ENCODE data around the gene VGLL4.
"Not testable (repeated sequence)": the region's sequence is repeated elsewhere in the genome, so short reads cannot be mapped to it uniquely, and the experiment has no call there.

VGLL4 gene

DNA sequence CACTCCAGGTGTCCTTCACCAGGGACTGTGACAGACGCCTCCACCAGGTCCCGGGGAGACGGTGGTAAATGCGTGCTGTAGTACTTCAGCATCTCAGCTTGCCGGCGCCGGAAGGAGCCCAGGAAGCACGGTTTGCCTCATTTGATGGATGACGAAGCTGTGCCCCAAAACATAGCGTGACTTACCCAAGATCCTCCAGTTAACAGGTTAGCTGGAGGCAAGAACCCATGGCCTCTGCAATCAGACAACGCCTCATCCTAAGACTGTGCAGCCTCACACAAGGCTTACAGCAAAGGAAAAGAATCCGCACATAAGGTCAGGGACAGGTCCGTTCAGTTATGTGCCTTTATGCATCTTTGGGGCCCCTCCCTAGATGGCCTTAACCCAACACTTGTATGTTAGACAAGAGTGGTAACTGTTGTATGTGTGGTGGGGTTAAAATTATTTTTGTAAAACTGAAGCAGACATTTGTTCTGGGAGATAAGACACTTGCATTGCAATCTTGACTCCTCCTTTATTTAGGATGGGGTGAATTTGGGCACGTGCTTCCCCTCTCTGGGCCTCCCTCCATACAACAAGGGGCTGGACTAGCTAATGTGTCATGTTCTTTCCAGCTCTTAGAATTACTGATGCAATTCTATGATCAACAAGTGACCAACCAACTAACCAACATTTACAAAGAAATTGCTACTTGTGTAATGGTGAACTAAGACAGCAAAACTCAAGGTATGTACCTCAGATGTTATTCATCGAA is 39.4 kb downstream of the VGLL4 start:
- no peak for DNase-seq

DNA sequence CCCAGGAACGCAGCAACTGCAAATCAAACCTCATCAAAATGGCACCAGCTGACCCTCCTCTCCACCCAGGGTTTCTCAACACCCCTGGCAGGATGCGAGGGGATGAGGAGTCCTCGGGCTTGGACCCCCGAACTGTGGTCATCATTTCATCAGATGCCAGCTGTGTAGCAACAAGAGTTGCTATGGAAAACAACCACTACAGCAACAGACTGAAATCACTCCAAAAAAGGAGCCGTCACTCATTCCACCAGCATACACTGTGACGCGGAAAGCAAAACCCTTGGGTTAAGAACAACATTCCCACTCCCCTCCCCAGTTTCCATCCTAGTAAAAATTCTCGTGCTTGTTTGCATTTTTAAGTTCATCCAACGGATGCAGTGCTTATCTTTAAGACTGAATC is 40.1 kb downstream of the VGLL4 start:
- no peak for DNase-seq

DNA sequence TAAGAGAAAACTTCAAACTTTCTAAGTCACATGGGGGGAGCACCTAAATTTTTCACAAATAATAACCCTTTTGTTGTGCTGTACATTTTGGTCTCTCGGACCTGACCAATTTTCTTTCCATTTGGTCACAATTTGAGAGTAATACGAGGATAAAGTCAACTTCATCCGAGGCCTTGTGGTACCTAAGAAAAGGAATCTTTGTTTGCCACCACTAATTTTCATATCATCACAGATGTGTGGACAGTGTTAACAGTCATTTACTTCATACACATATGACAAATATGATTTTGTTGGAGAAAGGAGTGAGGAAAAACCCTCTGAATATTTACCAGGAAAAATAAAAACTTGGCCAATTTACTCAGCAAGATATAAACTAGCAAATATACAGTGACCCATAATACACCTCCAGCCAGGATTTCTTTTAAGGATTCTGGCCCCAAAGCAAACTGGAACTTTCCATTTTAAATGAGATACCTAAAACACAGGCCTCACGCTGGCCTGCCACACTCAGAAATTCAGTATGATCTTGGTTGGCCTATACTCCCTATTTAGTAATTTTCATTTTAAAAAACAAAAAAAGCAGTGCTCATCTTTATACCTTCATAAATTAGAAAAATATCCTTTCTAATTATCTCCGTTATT is 40.7 kb downstream of the VGLL4 start:
- no peak for DNase-seq

DNA sequence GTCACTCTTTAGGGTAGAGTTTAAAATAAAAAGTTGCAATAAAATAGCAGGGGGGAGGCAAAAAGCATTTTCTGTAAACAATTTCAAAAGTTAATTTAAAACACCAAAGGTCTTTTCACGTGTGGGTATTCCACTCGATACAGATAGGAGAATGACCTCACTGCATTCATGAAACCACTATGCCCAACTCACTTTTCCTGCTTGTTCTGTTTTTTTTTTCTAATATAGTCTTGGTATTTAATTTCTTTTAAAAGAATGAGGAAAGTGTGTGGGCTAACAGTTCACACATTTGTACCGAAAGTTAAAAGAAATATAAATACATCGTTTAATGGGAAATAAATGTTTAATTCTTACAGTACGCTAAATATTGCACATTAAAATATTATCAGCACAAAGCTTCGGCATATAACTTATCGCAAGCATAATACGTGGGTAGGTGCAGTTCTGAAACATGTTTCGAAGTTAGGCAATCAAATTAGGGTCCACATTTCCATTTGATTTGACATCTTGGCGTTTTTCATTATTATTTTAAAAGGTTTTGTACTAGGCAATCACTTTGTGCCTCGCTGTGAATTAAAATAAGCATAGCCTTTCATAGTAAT is 41.4 kb downstream of the VGLL4 start:
- DNase-seq: no peak

DNA sequence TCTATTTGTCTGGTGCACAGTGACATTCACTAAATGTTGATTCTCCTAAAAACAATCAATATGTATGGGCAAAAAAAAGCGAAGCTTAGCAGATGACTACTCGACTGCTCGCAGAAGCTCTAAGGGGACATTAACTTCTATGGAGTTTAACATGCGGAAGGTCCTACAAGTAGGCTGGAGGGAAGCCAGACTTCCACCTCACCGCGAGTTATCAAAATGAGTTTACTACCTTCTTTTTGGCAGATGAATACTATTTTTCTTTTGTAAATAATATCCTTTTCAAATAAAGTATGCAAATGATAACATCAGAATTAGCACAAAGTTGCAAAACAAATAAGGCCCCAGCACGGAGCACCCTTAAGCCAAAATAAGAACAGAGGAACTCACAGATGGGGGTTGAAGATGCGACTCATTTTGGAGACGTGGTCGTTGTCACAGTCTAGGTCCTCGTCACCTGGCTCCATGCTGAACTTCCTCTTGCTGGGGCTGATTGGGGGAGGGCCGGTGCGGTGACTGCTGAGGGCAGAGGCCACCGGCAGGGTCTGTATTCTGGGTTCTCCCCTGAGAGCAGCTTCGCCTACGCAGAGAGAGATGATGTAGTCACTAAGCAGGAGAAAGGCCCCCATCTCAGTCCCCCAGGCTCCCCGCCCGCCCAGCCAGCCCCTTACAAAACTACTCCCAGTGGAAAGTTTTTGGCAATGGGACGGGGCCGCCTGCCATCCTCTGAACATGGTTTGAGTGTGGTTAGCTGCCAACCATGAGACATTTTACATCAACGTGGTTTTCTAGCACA is 42.1 kb downstream of the VGLL4 start:
- no peak for DNase-seq

DNA sequence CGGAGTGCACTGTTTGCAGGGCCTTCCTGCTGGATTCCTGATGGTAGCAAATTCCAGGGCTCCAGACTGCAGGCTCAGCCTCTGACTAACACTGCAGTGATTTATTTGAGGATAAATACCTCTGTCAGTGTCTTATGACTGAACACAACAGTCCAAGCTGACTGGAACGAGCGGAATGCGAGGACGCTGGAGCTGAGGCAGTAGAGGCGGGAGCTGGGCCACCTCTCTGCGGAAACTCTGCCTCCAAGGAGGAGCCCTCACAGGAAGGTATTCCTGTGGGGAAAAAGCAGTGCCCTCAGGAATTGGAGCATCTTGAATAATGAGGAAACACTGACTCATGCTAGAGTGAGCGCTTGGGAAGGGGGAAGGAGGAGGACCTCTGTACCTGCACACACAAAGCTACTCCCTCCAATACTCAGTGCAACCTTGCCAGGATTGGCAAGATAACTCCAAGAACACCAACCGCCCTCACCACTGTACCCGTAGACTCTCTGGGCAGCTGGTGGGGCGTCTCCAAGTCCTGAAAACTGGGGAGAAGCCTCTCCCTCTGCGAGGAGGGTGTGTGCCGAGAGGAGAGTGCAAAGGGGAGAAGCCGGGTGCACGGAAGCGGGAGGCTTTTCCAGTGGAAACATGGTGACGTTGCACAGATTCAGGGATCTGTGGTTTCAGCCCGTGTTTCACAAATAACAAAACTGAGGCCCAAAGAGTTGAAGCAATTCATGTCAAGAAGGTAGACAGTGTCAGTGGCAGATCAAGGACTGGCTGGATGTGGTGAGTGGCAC is 43.0 kb downstream of the VGLL4 start:
- no peak for DNase-seq

DNA sequence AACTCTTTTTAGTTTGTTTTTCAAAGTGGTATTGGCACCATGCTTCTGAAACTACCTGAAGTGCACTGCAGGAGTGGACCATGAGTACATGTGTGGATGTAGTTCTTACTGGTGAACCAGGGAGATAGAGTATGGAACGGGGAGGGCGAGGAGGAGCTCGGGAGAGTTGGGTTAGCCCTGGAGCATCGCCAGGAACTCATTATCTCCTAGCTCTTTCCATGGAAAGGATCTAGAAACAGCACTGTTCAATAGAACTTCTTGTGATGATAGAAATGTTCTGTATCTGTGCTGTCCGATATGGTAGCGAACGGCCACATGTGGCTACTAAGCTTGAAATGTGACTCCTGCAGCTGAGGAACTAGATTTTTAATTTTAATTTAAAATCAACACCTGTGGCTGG is 47.3 kb downstream of the VGLL4 start:
- no peak for DNase-seq

DNA sequence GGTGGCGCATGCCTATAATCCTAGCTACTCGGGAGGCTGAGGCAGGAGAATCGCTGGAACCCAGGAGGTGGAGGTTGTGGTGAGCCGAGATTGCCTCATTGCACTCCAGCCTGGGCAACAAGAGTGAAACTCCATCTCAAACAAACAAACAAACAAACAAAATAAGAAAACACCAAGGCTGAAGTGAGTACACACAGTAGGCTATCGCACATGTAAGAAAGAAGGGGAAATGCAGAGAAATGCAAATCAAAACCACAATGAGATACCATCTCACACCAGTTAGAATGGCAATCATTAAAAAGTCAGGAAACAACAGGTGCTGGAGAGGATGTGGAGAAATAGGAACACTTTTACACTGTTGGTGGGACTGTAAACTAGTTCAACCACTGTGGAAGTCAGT is 48.7 kb downstream of the VGLL4 start:
- DNase-seq: not testable (repeated sequence)

DNA sequence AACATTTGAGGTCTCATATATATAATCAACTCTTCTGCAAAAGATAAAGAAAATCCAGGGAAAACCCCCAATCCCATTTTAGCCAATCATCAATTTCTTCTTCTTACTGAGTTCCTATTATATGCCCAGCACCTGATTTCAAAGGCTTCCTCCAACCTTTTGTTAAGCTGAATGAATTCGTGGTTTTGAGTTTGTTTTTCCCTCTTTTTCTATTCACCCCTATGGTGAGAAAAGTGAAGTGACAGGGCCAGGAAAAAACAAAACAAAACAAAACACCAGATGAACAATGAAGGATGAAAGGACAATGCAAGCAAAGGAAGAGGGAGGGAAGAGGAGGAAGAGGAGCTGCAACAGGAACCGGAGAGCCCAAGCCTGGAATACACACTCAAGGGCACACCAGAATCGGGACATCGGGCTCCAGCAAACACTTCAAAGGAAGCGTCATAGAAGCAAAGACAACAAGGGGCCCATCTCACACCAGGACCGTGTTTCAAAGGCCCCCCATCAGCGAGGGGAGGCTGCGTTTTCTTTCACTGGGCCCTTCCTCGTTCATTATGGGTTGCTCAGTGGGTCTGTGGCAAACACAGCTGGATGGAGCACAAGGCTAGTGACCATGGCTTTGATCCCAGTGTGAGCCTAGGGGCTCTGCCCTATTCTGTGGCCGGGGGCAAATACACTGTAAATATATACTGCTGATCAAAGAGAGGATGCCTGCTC is 50.2 kb downstream of the VGLL4 start:
- DNase-seq: no peak

DNA sequence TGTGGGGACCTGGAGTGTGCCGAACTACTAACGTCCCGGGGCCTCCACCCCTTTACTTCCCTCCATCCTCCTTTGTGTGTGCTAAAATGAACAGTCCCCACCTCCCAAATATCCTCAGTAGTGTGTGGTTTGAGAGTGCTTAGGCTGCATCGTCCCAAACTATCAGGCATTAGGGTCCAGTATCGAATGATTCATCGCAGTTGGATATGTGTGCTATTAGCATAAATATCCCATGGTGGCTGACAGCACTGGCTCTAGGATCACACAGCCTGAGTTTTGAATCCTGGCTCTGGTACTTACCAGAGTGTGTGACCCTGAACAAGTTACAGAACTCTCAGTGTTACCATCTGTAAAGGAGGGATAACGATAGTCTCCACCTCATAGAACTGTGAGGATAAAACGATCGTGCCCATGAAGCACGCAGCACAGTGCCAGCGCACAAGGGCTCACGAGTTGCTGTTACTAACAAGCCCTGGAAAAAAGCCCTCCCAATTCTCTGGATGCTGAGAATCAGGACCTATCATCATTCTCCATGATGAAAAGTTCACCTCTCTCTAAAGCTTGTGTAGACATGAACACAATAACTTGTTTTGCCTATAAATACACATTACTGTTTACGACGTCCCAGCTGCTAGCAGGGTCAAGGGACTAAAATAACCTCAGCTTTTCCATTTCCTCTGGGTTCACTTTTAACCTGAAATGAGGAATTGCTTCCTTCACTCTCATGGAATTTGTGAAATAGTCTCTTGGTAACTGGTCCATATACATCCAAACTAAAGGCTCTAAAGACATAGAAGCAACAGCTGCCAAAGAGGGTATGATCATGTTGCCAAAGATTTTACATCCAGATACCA is 51.0 kb downstream of the VGLL4 start:
- DNase-seq: no peak

DNA sequence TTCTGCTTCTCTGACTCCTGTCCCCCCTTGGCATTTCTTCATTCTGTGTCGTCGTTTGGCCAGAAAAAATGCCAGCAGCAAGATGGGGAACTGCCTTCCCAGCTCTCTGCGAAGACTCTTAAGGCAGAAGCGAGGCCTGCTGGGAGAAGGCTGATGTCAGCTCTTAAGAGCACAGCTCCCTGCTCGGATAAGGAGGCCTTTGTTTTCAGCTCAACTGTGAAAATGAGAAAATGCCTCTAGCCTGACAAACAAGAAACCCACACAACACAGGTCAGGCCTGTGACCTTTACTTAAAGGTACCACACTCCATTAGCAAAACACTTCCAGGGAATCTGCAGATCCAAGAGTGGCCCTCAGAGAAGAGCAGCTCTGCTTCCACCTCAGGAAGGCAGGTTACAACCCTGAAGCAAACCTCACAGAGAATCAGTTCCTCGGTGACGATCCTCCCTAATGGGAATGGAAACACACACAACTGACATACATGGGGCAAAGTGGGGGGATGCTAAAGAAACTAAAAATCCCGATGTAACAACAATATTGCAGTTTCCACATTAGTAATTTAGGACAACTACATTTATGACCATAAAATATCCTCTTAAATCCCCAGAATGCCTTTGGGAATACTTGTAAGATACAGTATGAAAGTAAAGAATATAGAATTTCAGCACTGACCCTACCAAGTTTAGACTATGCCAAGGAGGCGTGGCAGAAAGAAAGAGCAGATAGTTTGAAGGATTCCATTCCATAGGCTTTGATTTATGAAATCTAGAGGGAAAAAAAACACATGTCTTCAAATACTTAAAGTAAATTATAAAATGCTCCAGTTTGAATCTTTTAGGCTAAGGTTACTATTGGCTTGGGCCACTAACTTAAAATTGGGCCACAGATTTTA is 52.1 kb downstream of the VGLL4 start:
- DNase-seq: no peak

DNA sequence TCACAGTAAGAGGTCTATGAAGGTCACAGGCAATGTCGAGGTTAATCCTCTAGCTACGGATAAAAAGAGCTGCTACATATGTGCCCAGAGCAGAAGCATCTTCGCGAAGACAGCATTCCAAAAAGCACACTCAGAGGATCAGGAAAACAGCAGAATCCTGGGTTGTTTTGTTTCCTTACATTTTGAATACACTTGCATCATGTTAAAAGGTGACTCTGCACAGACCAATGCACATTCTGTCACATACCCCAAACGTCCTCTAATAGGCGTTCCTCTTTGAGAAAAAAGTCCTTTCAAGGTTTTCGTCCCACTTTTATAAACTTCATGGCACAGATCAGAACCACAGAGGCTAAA is 52.7 kb downstream of the VGLL4 start:
- DNase-seq: no peak

DNA sequence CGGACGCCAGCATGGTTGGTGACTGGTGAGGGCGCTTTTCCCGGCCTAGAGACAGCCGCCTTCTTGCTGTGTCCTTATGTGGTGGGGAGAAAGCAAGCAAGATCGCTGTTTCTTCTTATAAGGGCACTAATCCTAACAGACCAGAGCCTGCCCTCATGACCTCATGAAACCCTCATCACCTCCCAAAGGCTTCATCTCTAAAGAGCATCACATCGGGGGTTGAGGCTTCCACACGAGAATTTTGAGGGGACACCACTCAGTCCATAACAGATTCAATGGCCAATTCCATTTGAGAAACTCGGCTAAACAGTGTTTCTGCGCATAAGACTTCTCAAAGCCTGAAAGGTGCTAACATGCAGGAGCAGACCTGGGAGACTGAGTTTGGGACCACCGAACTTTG is 54.0 kb downstream of the VGLL4 start:
- no peak for DNase-seq

DNA sequence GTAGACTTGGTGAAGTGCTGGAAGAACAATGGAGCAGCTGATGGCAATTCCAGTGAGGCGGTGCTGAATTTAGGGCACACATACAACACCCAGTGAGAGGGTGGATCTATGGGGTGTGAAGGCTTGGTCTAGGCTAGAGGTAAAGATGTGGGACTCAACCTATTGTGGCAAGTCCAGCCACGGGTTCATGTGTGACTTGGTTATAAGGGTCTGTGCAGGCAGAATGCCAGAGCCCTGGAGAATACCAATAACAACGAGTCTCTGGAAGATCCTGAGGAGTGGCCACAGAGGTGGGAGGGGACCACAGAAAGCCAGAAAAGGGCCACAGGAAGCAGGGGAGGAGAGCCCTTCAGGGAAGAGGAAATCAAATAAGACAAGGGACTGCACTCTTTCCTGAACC is 55.0 kb downstream of the VGLL4 start:
- DNase-seq: no peak

DNA sequence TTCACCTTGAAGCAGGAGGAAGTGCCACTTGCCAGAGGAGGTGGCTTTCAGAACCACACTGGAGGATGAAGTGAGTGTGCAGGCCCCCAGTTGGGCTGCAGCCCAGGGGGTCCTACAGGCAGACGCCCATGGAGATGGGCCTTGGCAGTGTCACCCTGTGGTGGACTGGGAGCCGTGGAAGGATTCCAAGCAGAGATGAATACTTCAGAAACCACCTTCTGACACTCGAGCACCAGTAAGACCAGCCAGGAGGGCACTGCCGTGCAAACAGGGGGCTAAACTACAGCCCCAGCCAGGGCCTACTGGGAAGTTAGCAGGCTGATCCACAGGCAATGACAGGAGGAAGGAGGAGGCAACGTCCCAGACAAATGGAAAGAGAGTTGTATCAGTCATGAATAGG is 55.4 kb downstream of the VGLL4 start:
- no peak for DNase-seq

DNA sequence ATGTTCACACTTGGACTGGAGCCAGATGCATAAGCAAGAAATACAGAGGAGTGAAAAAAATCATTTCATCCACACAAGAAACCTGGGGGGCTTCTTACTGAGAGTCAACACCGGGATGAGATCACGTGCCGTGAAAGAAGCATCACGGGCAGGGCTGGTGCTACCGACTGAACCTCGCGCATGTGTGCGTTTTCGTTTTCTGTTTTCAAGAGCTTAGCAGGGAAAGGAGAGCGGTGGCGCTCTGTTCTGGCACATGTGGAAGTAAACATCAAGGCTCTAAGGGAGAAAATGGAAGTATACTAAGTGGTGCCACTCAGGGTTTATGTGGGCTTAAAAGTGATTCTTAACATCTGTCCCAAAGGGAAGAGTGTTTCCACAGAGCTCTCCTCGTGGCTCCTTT is 55.9 kb downstream of the VGLL4 start:
- no peak for DNase-seq

DNA sequence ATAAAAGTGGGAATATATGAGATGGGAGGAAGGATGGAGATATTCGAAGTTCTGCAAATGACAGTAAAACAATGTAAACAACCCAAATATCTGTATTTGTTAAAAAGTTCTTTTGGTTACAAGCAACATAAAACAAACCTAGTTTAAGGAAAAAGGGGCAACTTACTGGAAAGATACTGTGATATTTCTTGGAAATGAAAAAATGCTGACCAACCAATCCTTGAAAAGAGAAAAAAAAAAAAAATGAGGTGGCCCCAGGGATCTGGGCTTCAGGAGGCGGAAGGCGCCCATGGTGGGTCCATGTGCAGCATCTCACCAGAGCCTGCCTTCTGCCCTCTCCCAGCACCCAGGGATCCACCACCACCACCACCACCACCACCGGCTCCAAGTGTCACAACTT is 59.1 kb downstream of the VGLL4 start:
- no peak for DNase-seq

DNA sequence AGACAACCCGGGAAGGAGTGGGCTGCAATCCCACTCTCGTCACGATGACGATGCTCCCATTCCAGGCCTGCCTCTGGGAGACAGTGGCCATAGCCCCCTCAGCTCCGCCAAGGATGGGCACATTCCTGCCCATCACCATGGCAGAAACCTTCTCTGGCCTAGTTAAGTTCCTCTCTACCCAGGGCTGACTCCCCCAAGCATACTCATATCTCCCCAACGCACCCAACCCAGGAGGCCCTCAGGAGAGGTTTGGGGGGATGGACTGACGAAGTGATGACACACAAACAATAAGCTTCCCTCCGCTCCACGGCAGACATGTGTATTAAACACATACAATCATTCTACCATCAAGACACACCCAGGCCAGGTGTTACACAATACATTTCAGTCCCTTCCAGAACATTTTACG is 60.1 kb downstream of the VGLL4 start:
- DNase-seq: no peak

DNA sequence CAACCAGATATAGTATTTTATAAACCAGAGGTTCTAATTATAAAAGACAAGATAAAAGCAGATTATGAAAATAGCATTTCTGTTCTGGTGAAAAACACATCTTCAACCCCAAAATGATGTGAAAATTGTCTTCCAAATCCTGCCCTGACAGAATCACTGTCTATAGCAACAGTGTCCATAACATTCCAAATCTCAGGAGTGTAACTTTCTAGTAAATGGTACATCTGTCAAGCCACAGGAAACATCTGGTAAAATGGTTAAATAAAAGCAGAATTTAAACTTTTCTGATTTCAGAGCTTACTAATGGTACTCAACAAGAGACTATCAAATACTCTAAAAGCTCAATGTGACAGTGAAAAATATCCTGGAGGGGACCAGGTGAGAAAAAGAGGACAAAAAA is 60.5 kb downstream of the VGLL4 start:
- DNase-seq: no peak
